Measurements from ENCODE around the gene STN1.

Gene STN1

DNA sequence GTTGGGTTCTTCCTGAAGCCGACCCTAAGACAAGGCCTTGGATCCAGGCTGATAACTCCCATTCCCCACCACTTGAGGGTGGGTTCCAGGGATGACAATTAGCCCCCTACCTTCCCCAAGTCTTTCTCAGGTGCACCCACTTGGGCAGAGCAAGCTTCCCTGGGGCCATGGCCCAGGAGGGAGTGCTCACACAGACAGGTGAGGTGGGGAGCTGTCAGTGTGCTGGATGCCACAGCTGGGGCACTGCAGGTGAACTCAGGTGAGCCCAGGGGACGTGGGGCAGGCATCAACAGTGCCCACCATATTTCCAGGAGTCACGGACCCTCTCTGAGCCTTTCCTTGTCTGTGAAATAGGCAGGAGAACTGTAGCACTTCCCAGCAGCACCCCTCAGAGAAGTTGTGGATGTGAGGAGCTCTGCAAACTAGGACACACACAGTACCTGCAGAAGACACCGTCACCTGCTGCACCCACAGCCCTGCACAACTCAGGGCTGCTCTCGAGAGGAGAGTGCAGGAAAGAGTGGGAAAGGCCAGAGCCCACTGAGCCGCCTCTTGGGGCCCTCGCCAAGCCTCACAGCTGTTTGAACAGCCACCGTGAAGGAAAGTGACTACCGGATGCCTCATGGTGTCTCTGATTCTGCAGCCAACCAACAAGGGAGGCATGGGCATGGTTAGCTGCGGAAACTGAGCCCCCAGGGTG, 80.5 kb downstream of the STN1 start:
- Histone ChIP-seq H3K9ac (ENCODE audit: low read length in 2 of 2) (no peak overlapping the region), H3K4me3 (ENCODE audit: low read length in 2 of 2) (no peak overlapping the region), H3K36me3 (ENCODE audit: control insufficient read depth in 2 of 2, insufficient read depth in 2 of 2, low read length in 2 of 2) (no peaks in the 10 kb centered on the region), H3K4me1 (ENCODE audit: control insufficient read depth, insufficient read depth, low read length) (peaks cover 36% of the 10 kb centered on the region), H3K27ac (ENCODE audit: low read length) (no peak overlapping the region), H3K9me3 (ENCODE audit: control insufficient read depth in 2 of 2, low read length in 2 of 2) (no peaks in the 10 kb centered on the region), H3K27me3 (ENCODE audit: control insufficient read depth in 1 of 2, insufficient read depth in 2 of 2, low read length in 2 of 2) (no peaks in the 10 kb centered on the region)

DNA sequence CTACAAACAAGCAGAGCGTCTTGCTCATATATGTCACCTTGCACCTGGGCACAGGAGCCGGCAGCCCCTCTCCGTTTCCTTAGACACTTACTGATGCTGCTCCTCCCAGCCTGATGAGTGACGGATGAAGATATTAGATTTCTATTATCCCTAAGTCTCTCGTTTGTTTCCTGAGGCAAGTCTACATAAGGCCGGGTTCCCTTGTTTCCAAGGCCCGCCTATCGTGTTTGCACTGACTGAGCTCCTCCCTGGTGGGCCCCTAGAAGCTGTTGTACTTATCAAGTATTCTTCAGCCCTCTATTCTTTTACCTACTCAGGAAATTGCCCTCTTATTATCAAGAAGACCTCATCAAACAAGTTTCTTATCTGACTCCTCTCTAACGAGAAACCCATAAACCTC, 81.1 kb downstream of the STN1 start:
- Histone ChIP-seq H3K27ac (ENCODE audit: low read length) (no peak overlapping the region), H3K4me3 (ENCODE audit: low read length in 2 of 2) (no peak overlapping the region), H3K27me3 (ENCODE audit: control insufficient read depth in 1 of 2, insufficient read depth in 2 of 2, low read length in 2 of 2) (no peaks in the 10 kb centered on the region), H3K4me1 (ENCODE audit: control insufficient read depth, insufficient read depth, low read length) (peaks cover 36% of the 10 kb centered on the region), H3K9me3 (ENCODE audit: control insufficient read depth in 2 of 2, low read length in 2 of 2) (no peaks in the 10 kb centered on the region), H3K36me3 (ENCODE audit: control insufficient read depth in 2 of 2, insufficient read depth in 2 of 2, low read length in 2 of 2) (no peaks in the 10 kb centered on the region), H3K9ac (ENCODE audit: low read length in 2 of 2) (no peak overlapping the region)

DNA sequence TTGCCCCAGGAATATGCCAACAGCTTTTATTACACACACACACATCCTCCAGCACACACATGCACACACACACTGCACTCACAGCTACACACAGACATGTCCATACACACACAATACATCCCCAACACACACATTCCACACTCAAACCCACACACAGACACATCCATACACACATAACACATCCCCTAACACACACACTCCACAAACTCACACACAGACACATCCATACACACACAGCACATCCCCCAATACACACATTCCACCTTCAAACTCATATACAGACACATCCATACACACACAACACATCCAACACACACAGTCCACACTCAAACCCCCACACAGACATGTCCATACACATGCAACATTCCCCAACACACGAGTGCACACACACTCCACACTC, 81.7 kb downstream of the STN1 start:
- Histone ChIP-seq H3K36me3 (ENCODE audit: control insufficient read depth in 2 of 2, insufficient read depth in 2 of 2, low read length in 2 of 2) (no peaks in the 10 kb centered on the region), H3K4me1 (ENCODE audit: control insufficient read depth, insufficient read depth, low read length) (peaks cover 36% of the 10 kb centered on the region), H3K4me3 (ENCODE audit: low read length in 2 of 2) (no peak overlapping the region), H3K27me3 (ENCODE audit: control insufficient read depth in 1 of 2, insufficient read depth in 2 of 2, low read length in 2 of 2) (no peaks in the 10 kb centered on the region), H3K9me3 (ENCODE audit: control insufficient read depth in 2 of 2, low read length in 2 of 2) (no peaks in the 10 kb centered on the region), H3K9ac (ENCODE audit: low read length in 2 of 2) (no peak overlapping the region), H3K27ac (ENCODE audit: low read length) (peak overlapping the region; percentile 46)

DNA sequence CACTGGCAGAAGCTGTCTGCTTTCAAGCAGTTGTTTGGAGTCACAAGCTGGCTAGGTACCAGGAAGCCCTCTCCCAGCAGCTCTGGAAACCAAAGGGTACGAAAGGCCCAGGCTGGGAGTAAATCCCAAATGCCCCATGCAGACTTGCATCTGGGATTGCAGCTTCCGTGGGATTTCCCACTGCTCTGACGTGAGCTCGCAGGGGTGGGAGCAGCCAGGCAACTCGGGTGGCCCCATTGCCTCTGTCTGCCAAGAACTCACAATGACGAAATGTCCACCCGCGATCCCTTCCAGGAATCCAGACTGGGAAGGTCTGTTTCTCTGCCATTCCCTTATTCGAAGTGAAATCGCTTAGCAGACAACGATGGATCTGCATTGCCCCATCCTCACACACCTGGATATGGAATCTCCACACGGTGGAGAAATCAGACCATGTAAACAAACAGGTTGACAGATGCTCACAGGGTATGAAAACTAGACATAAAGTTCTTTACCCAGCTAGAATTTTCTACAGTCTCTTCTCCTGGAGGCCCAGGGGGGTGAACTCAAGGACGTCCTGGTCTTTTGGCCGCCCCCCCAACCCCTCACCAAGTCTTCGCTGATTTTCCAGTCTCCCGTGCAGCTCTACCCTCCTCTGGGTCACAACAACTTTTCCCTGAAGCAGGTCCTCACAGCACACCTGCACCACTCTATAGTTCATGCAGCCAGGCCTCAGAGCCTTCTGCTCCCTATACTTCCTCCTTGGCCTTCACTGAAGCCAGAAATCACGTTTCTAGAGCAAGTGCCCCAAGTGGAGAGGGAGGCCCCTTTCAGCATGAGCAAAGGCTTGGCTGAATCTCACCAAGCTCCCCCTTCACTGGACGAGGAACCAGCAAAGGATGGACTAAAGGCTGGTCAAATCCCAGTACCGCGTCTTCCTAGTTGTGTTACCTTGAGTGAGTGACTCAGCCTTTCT, 82.6 kb downstream of the STN1 start:
- Histone ChIP-seq H3K4me3 (ENCODE audit: low read length in 2 of 2) (peak overlapping the region in 1 of 2 donors; percentile 8), H3K9ac (ENCODE audit: low read length in 2 of 2) (no peak overlapping the region), H3K27me3 (ENCODE audit: control insufficient read depth in 1 of 2, insufficient read depth in 2 of 2, low read length in 2 of 2) (no peaks in the 10 kb centered on the region), H3K9me3 (ENCODE audit: control insufficient read depth in 2 of 2, low read length in 2 of 2) (no peaks in the 10 kb centered on the region), H3K36me3 (ENCODE audit: control insufficient read depth in 2 of 2, insufficient read depth in 2 of 2, low read length in 2 of 2) (no peaks in the 10 kb centered on the region), H3K27ac (ENCODE audit: low read length) (peak overlapping the region; percentile 49), H3K4me1 (ENCODE audit: control insufficient read depth, insufficient read depth, low read length) (peaks cover 35% of the 10 kb centered on the region)

DNA sequence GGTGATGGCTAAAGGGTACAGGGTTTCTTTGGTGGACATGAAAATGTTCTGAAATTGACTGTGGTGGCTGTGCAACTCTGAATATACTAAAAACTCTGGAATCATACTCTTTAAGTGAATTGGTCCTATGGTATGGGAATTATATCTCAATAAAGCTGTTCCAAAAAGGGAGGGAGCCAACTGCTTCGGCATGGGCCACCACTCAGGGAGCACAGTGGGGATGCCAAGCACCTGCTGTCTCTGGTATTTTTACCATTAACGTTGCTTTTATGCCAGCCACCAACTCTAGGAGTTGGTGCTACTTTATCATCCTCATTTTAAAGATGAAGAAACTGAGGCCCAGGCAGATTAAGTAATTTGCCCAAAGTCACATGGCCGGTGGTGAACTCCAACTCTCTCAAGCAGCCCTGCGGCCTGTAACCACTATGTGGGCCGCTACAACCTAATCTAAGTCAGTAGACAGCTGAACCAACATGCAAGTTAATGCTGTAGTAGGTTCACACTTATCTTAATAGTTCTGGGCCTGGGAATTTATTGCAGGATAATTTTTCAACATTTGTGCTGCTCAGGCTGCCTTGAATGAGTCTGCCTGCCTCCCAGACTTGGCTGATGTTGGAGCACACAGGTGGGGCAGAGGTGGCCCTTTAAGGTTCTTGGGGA, 83.4 kb downstream of the STN1 start:
- Histone ChIP-seq H3K36me3 (ENCODE audit: control insufficient read depth in 2 of 2, insufficient read depth in 2 of 2, low read length in 2 of 2) (no peaks in the 10 kb centered on the region), H3K27ac (ENCODE audit: low read length) (peak overlapping the region; percentile 49), H3K27me3 (ENCODE audit: control insufficient read depth in 1 of 2, insufficient read depth in 2 of 2, low read length in 2 of 2) (no peaks in the 10 kb centered on the region), H3K9ac (ENCODE audit: low read length in 2 of 2) (no peak overlapping the region), H3K4me3 (ENCODE audit: low read length in 2 of 2) (no peak overlapping the region), H3K4me1 (ENCODE audit: control insufficient read depth, insufficient read depth, low read length) (peaks cover 28% of the 10 kb centered on the region), H3K9me3 (ENCODE audit: control insufficient read depth in 2 of 2, low read length in 2 of 2) (no peaks in the 10 kb centered on the region)

DNA sequence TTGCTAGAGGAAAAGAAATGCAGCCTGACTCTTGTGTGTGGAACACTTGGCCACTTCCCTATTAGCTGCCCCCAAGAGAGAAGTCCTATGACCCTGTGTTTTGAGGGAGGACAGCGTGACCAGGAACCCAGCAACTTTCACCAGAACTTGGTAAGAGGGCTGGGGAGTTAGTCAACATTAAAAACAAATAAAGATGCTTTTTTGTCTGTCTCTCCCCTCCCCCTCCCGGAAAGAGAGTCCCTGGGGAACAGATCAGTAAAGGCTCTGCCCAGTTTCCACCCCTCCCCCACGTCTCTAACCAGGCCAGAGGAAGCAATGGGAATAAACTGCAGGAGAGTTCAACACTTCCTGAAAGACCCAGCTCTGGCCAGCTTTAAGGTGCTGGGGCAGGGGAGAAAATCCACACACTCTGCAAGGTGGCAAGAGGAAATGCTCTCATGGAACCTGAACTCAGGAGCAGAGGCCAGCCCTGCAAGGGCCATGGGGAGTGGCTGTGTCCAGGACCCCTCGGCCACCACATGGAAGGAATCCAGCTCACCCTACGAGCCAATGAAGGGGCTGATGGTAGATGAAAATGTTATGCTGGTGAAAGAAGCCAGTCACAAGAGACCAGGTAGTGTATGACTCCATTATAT, 84.1 kb downstream of the STN1 start:
- Histone ChIP-seq H3K4me1 (ENCODE audit: control insufficient read depth, insufficient read depth, low read length) (peaks cover 27% of the 10 kb centered on the region), H3K4me3 (ENCODE audit: low read length in 2 of 2) (no peak overlapping the region), H3K27ac (ENCODE audit: low read length) (peak overlapping the region; percentile 31), H3K9ac (ENCODE audit: low read length in 2 of 2) (no peak overlapping the region), H3K36me3 (ENCODE audit: control insufficient read depth in 2 of 2, insufficient read depth in 2 of 2, low read length in 2 of 2) (no peaks in the 10 kb centered on the region), H3K27me3 (ENCODE audit: control insufficient read depth in 1 of 2, insufficient read depth in 2 of 2, low read length in 2 of 2) (no peaks in the 10 kb centered on the region), H3K9me3 (ENCODE audit: control insufficient read depth in 2 of 2, low read length in 2 of 2) (no peaks in the 10 kb centered on the region)

DNA sequence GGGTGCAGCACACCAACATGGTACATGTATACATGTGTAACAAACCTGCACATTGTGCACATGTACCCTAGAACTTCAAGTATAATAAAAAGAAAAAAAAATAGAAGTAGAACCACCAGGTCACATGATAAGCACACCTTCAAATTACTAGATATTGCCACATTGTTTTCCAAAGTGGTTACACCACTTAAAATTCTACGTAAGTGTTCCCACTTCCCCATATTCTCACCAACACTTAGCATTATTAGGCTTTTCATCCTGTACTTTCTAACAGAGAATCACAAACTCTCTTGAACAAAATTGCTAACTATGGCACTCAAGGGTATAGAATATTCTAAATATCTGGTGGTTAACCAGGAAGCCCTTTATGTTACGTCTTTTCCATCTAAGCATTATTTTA, 85.2 kb downstream of the STN1 start:
- Histone ChIP-seq H3K27me3 (ENCODE audit: control insufficient read depth in 1 of 2, insufficient read depth in 2 of 2, low read length in 2 of 2) (no peaks in the 10 kb centered on the region), H3K4me1 (ENCODE audit: control insufficient read depth, insufficient read depth, low read length) (peaks cover 22% of the 10 kb centered on the region), H3K36me3 (ENCODE audit: control insufficient read depth in 2 of 2, insufficient read depth in 2 of 2, low read length in 2 of 2) (peaks cover 0 to 4% of the 10 kb centered on the region in 2 donors), H3K4me3 (ENCODE audit: low read length in 2 of 2) (no peak overlapping the region), H3K9me3 (ENCODE audit: control insufficient read depth in 2 of 2, low read length in 2 of 2) (no peaks in the 10 kb centered on the region), H3K27ac (ENCODE audit: low read length) (no peak overlapping the region), H3K9ac (ENCODE audit: low read length in 2 of 2) (no peak overlapping the region)
